DOHH2 (cell line): ENCODE measurements around the gene ENSA.

ENCODE experiments used
- CTCF ChIP-seq: fragments of 200-600 bp; sonication (generic); IDR thresholded peaks from one replicate; pipeline ENCODE4 v1.5.1; 2014; ENCODE audit warnings: antibody characterized with exemption, mild to moderate bottlenecking, low read depth, low read length; ENCODE audit not compliant: poor library complexity, severe bottlenecking
- EZH2phosphoT487 ChIP-seq: fragments of 200-600 bp; sonication (generic); IDR thresholded peaks from 2 replicates; pipeline ENCODE4 v1.6.1; 2017; ENCODE audit warnings: borderline replicate concordance, mild to moderate bottlenecking, antibody characterized with exemption, low read length, moderate library complexity, mixed read lengths

GRCh38 chr1:150615346-150616201, 13.8 kb downstream of the ENSA start:
- TF ChIP-seq CTCF: no peak
- no peak for TF ChIP-seq EZH2phosphoT487
